Neutrophil (primary cell): ENCODE results near the gene MAPK10.

ENCODE experiments used
- H3K27ac ChIP-seq: fragments of 200-600 bp; sonication (generic); 2 replicates; pipeline ENCODE4 v1.5.1; 2016; ENCODE audit warnings: mild to moderate bottlenecking, moderate library complexity
- H3K27me3 ChIP-seq: fragments of 200-600 bp; sonication (generic); 2 replicates; pipeline ENCODE4 v1.6.0; 2016; ENCODE audit warnings: mild to moderate bottlenecking
- H3K36me3 ChIP-seq: fragments of 200-600 bp; sonication (generic); 2 replicates; pipeline ENCODE4 v1.5.1; 2017
- H3K4me1 ChIP-seq, 2 experiments: fragments of 200-600 bp in 1 of 2; sonication (generic) in 1 of 2; 1 replicate in 1 of 2; 2 replicates in 1 of 2; pipeline versions ENCODE4 v1.5.1 to v1.6.1; 2013 to 2016; ENCODE audit warnings: low read depth in 1 of 2, low read length in 1 of 2, mild to moderate bottlenecking in 1 of 2, moderate library complexity in 1 of 2; ENCODE audit not compliant: control insufficient read depth in 1 of 2, insufficient read depth in 1 of 2
- H3K4me3 ChIP-seq, 2 experiments: fragments of 200-600 bp in 1 of 2; sonication (generic) in 1 of 2; 1 replicate in 1 of 2; 2 replicates in 1 of 2; pipeline ENCODE4 v1.5.1; 2013 to 2016; ENCODE audit warnings: low read depth in 1 of 2, low read length in 1 of 2, mild to moderate bottlenecking in 1 of 2, moderate library complexity in 1 of 2
- H3K9me3 ChIP-seq: fragments of 200-600 bp; sonication (generic); 2 replicates; pipeline ENCODE4 v1.5.1; 2016
- TF ChIP-seq, protein P1 (sequence below): fragments of 200-600 bp; sonication (generic); IDR thresholded peaks from 2 replicates; pipeline ENCODE4 v1.5.1; 2016; ENCODE audit warnings: antibody characterized with exemption

The MAPK10 gene

DNA sequence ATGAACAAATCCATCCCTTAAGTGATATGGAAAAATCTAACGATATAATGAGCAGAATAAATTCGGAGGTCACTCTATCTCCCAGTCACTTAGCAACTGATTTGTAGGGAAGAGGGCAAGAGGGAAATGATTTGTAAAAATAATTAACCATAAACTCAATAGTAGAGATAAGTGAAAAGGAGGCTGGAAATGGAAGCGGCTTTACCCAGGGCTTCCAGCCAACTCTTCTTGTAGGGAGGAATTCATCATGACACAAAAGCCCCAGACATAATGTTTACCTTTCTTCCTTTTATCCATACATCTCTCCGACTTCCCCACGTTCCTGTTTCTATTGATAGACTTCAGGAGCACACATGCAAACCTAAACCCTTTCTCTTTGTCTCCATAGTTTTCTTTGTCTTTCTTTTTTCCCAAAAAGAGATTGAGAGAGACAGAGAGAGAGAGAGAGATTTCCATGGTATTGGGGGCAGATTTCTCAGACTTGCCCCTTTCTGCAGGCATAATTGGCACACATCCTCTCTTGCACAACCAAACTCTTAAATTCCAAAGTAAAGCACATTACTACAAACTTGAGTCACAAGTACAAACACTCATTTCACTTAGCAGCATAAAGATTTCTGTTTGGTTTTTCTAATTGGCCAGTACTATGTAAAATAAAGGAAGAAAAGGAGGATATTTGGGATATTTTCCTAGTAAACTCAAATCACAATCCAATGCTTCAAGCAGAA is 140.9 kb downstream of the MAPK10 start:
- TF ChIP-seq, protein P1, sequence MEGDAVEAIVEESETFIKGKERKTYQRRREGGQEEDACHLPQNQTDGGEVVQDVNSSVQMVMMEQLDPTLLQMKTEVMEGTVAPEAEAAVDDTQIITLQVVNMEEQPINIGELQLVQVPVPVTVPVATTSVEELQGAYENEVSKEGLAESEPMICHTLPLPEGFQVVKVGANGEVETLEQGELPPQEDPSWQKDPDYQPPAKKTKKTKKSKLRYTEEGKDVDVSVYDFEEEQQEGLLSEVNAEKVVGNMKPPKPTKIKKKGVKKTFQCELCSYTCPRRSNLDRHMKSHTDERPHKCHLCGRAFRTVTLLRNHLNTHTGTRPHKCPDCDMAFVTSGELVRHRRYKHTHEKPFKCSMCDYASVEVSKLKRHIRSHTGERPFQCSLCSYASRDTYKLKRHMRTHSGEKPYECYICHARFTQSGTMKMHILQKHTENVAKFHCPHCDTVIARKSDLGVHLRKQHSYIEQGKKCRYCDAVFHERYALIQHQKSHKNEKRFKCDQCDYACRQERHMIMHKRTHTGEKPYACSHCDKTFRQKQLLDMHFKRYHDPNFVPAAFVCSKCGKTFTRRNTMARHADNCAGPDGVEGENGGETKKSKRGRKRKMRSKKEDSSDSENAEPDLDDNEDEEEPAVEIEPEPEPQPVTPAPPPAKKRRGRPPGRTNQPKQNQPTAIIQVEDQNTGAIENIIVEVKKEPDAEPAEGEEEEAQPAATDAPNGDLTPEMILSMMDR: no peak
- Histone ChIP-seq H3K9me3 (no peaks in the 10 kb centered on the region), H3K36me3 (no peaks in the 10 kb centered on the region), H3K4me3 (no peak overlapping the region), H3K27ac (no peak overlapping the region), H3K4me1 (no peaks in the 10 kb centered on the region), H3K27me3 (no peaks in the 10 kb centered on the region)

DNA sequence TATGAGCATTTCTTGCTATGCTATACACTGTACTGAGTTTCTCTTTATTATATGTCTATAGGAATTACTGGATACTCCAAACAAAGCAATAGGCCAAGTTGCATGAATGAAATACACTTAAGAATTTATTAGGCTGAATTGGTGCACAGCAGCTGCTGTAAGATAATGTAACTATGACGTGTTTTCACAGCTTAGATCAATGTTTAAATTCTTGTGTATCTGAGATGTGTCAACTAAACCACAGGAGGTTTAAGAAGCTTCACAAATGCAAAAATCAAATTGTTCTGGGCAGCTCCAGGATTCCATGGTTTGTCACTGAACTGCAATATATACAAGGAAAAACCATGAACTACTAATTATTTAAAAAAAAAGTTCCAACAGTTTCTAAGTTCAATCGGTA is 156.7 kb downstream of the MAPK10 start:
- TF ChIP-seq, protein P1: no peak
- H3K4me1 ChIP-seq: no peaks in the 10 kb centered on the region
- no peak overlapping the region for H3K4me3 ChIP-seq
- no peaks in the 10 kb centered on the region for H3K9me3 ChIP-seq
- no peaks in the 10 kb centered on the region for H3K27me3 ChIP-seq
- H3K27ac ChIP-seq: no peak overlapping the region
- no peaks in the 10 kb centered on the region for H3K36me3 ChIP-seq

DNA sequence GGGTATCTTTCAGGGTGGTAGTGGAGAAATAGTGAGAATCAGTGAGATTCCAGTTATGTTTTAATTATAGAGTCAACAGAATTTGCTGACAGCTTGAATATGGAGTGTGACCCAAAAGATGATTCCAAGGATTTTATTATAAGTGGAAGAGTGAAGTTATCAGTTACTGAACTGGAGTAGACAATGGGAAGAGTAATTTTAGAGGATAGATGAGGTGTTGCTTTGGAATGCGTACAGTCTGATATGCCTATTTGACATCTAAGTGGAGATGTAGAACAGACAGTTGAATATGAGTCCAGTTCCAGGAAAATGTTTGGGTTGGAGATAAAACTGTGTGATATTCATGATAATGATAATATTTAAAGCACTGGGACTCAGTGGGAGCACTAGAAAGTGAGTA is 174.2 kb downstream of the MAPK10 start:
- Histone ChIP-seq H3K27me3 (no peaks in the 10 kb centered on the region), H3K9me3 (no peaks in the 10 kb centered on the region), H3K36me3 (no peaks in the 10 kb centered on the region), H3K4me1 (no peaks in the 10 kb centered on the region), H3K27ac (no peak overlapping the region), H3K4me3 (no peak overlapping the region)
- TF ChIP-seq, protein P1: no peak

DNA sequence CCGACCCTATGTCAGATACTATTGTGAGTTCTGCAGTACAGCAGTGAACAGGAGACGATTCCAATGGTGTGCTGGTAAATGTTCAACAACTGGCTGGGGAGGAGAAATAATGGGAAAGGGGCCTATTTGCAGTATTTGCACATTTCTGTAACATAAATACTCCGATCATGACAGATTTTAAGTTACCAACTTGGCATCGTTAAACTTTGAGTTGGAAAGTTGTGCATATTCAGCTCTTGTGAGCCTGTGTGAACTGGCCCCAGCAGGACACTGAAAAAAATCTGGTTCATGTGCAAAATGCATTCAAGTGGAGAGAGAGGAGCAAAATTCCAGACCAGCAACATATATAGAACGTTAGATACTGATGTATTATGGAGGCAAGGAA is 175.0 kb downstream of the MAPK10 start:
- Histone ChIP-seq H3K36me3 (no peaks in the 10 kb centered on the region), H3K4me3 (no peak overlapping the region), H3K27ac (no peak overlapping the region), H3K4me1 (no peaks in the 10 kb centered on the region), H3K27me3 (no peaks in the 10 kb centered on the region), H3K9me3 (no peaks in the 10 kb centered on the region)
- TF ChIP-seq, protein P1: no peak

DNA sequence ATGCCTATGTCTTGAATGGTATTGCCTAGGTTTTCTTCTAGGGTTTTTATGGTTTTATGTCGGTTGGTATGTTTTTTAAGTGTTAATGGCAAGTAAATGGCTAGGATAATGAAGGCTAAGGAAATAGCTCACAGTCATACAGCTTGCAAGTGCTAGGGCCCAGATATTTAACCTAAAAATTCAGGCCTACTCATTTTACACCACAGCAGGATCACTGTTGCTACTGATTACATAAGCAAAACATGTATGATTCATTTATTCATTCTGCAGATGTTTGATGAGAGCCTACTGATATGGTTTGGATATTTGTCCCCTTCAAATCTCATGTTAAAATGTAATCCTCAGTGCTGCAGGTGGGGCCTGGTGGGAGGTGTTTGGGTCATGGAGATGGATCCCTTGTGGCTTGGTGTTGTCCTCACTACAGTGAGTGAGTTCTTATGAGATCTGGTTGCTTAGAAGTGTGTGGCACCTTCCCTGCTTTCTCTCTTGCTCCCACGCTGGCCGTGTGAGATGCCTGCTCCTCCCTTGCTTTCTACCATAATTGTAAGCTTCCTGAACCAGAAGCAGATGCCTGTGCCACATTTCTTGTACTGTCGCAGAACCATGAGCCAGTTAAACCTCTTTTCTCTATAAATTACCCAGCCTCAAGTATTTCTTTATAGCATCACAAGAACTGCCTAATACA is 175.5 kb downstream of the MAPK10 start:
- H3K36me3 ChIP-seq: no peaks in the 10 kb centered on the region
- no peaks in the 10 kb centered on the region for H3K27me3 ChIP-seq
- no peaks in the 10 kb centered on the region for H3K4me1 ChIP-seq
- no peaks in the 10 kb centered on the region for H3K9me3 ChIP-seq
- H3K27ac ChIP-seq: no peak overlapping the region
- no peak overlapping the region for H3K4me3 ChIP-seq
- TF ChIP-seq, protein P1: no peak
